HG03439 (cell line): Measurements from ENCODE around the gene ZNF180.
"Not testable (repeated sequence)": the region's sequence is repeated elsewhere in the genome, so short reads cannot be mapped to it uniquely, and the experiment has no call there.

Experiments
- ATAC-seq: cut with Tn5 transposase; IDR thresholded peaks from one replicate; pipeline ENCODE4 v1.9.1; 2021; ENCODE audit warnings: mild to moderate bottlenecking, moderate library complexity; ENCODE audit not compliant: unreplicated experiment

ZNF180 gene

DNA sequence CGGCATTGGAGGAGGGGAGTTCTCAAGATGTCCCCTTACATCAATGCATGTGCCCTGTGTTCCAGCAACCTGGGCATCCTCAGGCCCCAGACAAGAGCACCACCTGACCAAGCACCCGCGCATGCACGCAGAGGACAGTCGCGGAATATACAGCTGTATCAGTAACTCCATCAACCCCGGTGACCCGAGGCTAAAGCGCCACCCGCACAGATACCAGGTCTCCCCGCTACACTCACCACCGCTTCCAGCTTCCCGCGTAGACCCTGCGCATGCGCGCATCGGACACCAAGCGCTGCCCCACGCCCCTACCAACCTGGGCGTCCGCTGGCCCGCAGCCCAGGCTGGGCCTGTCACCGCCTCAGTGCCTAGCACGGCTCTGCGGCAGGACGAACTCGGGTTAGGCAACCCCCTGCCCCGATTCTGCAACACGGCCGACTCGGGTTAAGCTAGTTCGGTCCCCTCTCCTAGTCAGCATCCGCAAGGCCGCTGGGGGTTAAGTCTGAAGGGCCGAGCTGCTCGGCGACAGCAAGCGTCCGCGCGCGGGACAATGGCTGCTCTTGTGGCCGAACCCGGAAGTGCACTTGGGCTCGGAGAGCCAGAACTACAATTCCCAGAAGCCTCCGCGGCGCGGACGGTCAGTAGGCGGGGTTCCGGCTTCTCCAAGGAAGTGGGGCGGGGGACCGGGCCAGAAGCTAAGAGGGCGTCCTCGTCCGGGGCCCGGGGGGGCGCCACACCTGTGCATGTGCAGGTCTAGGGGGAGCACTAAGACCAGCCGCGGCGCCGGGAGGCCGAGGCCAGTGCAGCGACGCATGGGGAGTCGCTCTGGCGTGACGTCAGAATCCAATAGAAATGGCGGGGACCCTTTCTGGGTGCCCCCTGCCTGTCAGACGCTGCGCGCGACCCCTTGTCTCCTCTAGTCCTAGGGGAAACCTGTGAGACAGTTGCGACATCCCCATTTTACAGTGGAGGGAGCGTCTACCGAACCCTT lies at the start of gene ZNF180:
Gene ZNF180 (minus strand): TSS at position 561 of the 988 bp plus-strand sequence. CDS start 3,188 bp downstream, outside the sequence.
- ATAC-seq, result peak; percentile 93

- ATAC-seq, result no peak
Measured at GRCh38 chr19:44549507-44549906, 49.2 kb upstream of the ZNF180 start.

DNA sequence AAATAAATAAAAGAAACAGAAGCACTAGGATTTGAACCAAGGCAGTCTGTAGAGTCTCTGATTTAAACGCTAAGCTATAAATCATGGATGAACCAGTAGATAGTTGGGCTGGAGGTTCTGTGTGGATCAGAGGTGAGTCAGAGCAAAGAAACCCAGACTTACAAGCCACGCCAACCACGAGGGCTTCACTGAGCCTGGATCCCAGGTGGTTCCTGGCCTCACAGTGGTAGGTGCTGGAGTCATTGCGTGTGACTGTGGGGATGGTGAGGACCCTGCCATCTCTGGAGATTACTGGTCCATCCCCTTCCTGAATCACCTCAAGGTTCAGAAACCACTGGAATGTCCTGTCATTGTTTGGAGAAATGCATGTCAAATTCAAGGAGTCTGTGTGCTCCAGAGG lies 48.4 kb upstream of the ZNF180 start:
- ATAC-seq, result no peak

- no peak for ATAC-seq
Measured at GRCh38 chr19:44544031-44544430, 43.7 kb upstream of the ZNF180 start.

DNA sequence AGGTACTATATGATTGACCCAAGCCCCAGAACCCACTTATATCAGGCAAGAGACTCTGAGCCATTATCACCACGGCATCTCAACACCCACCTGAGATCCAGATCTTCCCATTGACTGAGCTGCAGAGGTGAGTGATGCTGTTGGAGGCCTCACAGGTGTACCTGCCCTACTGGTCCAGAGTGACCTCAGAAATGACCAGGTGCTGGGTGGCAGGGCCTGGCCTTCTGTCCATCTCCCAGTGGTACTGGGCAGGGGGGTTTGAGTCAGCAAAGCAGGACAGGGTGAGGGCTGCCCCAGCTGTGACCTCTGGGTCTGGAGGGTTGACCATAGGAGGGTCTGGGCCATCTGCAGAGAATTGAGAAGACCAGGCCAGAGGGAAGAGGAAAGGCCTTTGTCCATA lies 42.3 kb upstream of the ZNF180 start:
- ATAC-seq, result no peak

DNA sequence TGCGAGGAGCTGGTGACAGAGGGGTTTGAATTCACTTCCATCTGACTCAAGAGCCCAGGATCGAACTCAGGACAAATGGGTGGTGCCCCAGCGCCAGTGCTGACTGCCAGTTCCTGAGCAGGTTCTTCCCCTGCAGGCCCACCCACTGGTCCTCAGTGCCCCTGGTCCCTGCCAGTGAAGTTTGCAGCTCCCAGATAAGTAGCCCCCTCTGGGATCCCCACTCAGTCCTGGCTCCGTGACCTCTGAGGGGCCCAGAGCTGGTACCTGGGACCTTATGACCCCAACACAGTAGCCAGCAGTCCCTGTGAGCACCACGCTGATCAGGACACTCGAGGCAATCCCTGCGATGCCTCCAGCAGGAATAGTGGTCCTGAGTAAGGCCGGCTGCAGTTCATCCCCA lies 40.4 kb upstream of the ZNF180 start:
- ATAC-seq, result no peak

DNA sequence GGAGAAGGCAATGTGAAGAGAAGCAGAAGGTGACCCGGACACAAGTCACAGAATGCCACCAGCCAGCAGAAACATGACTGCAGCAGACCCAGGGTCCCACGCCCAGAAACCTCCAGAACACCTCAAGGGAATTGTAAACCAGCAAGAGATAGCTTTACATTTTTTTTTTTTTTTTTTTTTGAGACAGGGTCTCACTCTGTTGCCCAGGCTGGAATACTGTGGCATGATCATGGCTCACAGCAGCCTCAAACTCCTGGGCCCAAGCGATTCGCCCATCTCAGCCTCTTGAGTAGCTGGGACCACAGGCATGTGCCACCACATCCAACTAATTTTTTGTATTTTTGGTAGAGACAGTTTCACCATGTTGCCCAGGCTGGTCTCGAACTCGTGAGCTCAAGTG lies 39.7 kb upstream of the ZNF180 start:
- ATAC-seq, result no peak

DNA sequence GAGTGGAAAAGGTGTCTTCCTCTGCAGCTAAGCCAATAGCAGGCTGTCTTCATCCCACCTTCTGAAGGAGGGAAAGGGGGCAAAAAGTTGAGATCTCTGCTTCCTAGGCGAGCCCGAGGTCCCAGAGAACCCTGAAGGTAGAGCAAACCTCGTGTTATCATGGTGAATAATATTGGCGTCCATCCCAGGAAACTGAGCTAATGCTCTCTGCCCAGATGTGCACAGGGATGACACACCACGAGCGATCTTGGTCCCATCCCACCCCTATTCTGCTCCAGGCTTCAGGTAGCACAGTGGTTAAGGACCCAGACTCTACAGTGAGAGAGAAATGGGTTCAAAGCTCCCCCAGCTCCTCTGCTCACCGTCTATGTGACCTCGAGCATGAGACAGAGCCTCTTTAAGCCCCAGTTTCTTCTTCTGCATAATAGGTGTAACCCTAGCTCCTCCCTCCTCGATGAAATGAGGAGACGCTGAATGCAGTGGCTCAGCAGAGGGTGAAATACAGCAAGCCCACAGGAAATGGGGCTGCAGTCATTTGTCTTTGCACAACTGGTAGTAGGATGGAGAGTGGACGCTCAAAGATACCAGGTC lies 39.0 kb upstream of the ZNF180 start:
- ATAC-seq, result no peak

DNA sequence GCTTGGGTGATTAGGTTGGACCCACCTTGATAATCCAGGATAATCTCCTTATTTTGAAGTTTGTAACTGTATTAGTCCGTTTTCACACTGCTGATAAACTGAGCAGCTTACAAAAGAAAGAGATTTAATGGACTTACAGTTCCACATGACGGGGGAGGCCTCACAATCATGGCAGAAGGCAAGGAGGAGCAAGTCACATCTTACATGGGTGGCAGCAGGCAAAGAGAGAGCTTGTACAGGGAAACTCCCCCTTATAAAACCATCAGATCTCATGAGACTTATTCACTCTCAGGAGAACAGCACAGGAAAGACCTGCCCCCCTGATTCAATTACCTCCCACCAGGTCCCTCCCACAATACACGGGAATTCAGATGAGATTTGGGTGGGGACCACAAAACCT lies 35.0 kb upstream of the ZNF180 start:
- not testable (repeated sequence) for ATAC-seq

- no peak for ATAC-seq
Measured at GRCh38 chr19:44532819-44533218, 32.5 kb upstream of the ZNF180 start.

- no peak for ATAC-seq
Measured at GRCh38 chr19:44530777-44531176, 30.5 kb upstream of the ZNF180 start.

GRCh38 chr19:44529536-44529935 lies 29.2 kb upstream of the ZNF180 start, which contains the start of gene CEACAM20:
CEACAM20 (minus strand) TSS chr19:44529675; CDS start chr19:44529509, 166 bp downstream.
- no peak for ATAC-seq

GRCh38 chr19:44527554-44527953 lies 27.2 kb upstream of the ZNF180 start:
- no peak for ATAC-seq

DNA sequence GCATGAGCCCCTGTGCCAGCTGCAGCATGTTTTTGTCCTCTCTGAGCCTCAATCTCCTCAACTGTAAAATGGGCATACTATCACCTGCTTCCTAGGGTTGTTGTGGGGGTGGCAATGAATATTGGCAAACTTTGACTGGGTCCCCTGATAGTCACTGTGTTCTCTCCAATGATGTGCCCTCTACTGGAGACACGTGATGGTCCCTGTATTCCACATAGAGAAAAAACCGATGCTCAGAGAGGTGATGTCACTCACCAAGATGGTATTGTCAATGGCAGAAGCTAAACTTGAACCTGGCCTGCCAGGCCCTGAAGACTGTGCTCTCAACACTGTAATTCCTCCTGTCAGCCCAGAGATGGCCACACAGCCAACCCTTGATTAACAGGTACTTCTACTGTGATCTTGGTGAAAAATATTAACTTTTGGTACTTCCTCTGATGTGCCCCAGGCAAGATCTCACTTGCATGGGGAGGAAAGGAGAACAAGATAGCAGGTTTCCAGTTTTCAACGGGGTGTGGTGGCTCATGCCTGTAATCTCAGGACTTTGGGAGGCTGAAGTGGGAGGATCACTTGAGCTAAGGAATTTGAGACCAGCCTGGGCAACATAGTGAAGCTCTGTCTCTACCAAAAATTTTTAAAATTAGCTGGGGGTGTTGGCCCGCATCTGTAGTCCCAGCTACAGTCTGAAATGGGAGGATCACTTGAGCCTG lies 25.6 kb upstream of the ZNF180 start:
- no peak for ATAC-seq

- no peak for ATAC-seq
Measured at GRCh38 chr19:44521370-44521769, 21.0 kb upstream of the ZNF180 start.

DNA sequence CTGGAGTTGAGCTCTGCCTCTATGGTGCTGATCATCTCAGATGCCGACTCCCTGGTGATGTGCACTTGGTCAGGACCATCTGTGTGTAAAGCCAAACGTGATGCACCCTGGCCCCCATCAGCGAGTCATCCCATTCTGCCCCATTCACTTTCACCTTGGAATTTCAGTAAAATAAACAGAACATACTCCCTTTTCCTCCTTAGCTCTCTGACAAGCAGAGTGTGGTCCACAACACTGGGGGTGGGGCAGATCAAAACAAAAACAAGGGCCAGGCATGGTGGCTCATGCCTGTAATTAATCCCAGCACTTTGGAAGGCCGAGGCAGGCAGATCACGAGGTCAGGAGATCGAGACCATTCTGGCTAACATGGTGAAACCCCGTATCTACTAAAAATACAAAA lies 16.8 kb upstream of the ZNF180 start:
- ATAC-seq, result no peak

DNA sequence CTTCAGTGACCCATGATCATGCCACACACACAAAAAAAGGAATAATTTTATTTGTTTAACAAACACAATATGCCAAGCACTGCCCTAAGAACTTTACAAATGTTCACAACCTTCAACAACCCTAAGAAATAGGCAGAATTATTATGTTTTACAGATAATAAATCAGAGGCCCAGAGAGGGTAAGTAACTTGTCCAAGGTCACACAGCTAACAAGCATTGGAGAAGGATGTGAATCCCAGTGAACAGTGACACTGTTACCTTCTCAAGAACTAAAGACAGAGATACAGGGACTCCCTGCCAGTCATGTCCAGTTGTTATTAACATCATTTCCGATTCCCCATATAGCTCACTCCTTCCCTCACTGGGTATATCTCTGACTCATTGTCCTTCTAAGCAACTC lies 15.6 kb upstream of the ZNF180 start:
- ATAC-seq, result no peak

- ATAC-seq, result no peak
Measured at GRCh38 chr19:44515031-44515430, 14.7 kb upstream of the ZNF180 start.

DNA sequence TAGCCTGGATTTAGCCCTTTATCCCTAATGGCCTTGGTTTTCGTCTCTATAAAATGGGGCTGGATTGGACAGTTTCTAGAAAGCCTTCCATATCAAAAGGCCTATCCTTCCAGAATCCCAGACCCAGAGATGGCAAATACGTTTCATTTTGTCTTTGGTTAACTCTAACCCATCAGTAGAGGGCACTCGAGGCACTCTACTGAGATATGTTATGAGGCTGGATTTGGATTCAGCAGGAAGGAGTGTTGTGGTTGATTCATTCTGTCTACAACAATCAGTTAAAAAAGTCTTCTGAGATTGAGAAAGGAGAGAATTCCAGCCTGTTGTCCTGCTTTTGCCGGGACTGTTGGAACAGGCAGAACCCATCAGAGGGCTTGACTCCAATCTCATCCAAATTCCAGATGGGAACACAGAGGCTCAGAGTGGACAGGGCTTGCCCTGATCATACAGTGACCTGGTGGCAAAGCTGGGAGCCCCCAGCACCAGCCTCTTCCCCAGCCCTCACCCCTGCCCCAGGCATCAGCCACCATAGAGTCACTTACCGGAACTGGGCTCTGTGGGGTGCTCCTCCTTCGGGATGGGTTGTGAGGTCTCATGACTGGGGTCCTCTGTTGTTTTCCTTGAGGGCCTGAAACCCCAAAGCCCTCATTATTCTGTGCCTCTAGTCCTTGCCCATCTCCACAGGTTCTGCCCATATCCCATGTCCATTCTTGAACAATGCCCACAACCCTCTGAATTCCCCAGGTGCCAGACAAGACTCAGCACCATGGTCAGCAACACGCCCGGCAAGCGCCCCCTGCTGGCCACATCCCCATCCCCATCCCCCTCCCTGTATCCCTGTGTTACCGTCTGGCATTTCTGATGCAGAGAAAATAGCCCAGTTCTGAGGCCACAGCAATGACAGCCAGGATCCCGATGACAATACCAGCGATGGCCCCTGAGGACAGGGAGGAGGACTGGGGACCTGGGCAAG lies 12.3 kb upstream of the ZNF180 start:
- ATAC-seq, result no peak

DNA sequence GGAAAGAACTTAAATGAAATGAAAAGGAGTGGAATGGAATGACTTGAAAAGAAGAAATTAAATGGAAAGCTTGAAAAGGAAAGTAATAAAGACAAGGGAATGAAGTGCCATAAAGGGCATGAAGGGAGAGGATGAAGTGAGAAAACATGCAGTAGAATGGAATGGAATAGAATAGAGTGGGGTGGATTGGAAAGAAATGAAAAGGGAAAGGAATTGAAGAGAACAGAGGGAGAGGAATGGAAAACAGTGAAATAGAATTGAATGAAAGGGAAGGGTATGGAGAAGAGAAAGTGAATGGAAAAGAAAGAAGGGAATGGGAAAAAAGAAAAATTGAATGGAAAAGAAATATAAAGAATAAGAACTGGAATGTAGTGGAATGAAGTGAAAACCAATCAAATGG lies 9.2 kb upstream of the ZNF180 start:
- no peak for ATAC-seq
